Measurements from ENCODE around the gene HRH2. TPM values are rescaled to one million over a fixed set of nuclear protein-coding genes. Genes with fewer than 3 reads are reported as not detected.

HRH2 gene
- total RNA-seq, 2 experiments from 2014 or later, result 2.9 to 3.4 TPM

GRCh38 chr5:175724314-175725275 lies 66.7 kb downstream of the HRH2 start:
- no peak for ATAC-seq (ENCODE audit: poor library complexity)

GRCh38 chr5:175728316-175728715 lies 70.4 kb downstream of the HRH2 start:
- TF ChIP-seq CTCF (IDR thresholded peaks at IDR 0.05), result no peak
- Histone ChIP-seq H3K4me1 (ENCODE audit: insufficient read depth, low read length) (peaks cover 8% of the 10 kb centered on the region), H3K4me3 (ENCODE audit: low read length) (no peak overlapping the region), H3K27me3 (ENCODE audit: control insufficient read depth in 1 of 2, insufficient read depth in 2 of 2, low read length in 2 of 2) (peaks cover 8 to 10% of the 10 kb centered on the region in 2 experiments), H3K27ac (ENCODE audit: low read depth in 1 of 2, low read length in 2 of 2) (no peak overlapping the region), H3K9me3 (ENCODE audit: control insufficient read depth in 1 of 2, insufficient read depth in 1 of 2, low read length in 2 of 2) (peaks cover 0 to 3% of the 10 kb centered on the region in 2 experiments), H3K36me3 (ENCODE audit: insufficient read depth, low read length) (no peaks in the 10 kb centered on the region)
- Mint-ChIP-seq H3K27me3 (peaks cover 26% of the 10 kb centered on the region), H3K9me3 (no peaks in the 10 kb centered on the region), H3K4me3 (no peak overlapping the region), H3K4me1 (ENCODE audit: low read depth) (peaks cover 7% of the 10 kb centered on the region), H3K27ac (no peak overlapping the region), H3K36me3 (ENCODE audit: low read depth) (no peaks in the 10 kb centered on the region)
- POLR2A ChIA-PET, result no interaction called here
- CTCF ChIA-PET, result no interaction called here
- DNase-seq, result no peak
- no peak for ATAC-seq (ENCODE audit: poor library complexity)
- intact Hi-C loops (cut with DNase I, micrococcal nuclease), result loop anchor here in 1 of 2 experiments (5.0 kb wide), 1 partner anchor 929 kb away; no protein-coding TSS in a partner anchor

More at GRCh38 chr5:175724314-175725275, 66.7 kb downstream of the HRH2 start:
- DNase-seq, result no peak
- Histone ChIP-seq H3K4me1 (ENCODE audit: insufficient read depth, low read length) (peaks cover 3% of the 10 kb centered on the region), H3K27ac (ENCODE audit: low read depth in 1 of 2, low read length in 2 of 2) (no peak overlapping the region), H3K9me3 (ENCODE audit: control insufficient read depth in 1 of 2, insufficient read depth in 1 of 2, low read length in 2 of 2) (no peaks in the 10 kb centered on the region), H3K4me3 (ENCODE audit: low read length) (no peak overlapping the region), H3K27me3 (ENCODE audit: control insufficient read depth in 1 of 2, insufficient read depth in 2 of 2, low read length in 2 of 2) (peaks cover 7 to 10% of the 10 kb centered on the region in 2 experiments), H3K36me3 (ENCODE audit: insufficient read depth, low read length) (no peaks in the 10 kb centered on the region)
- no peak overlapping the region for H3K4me3 Mint-ChIP-seq
- H3K36me3 Mint-ChIP-seq (ENCODE audit: low read depth), result no peaks in the 10 kb centered on the region
- intact Hi-C loops (cut with DNase I, micrococcal nuclease), result loop anchor here in 1 of 2 experiments (5.0 kb wide), 1 partner anchor 933 kb away; no protein-coding TSS in a partner anchor
- ChIA-PET CTCF (no interaction called here), POLR2A (no interaction called here)
- H3K27ac Mint-ChIP-seq, result no peak overlapping the region
- TF ChIP-seq CTCF (IDR thresholded peaks at IDR 0.05), result no peak
- H3K9me3 Mint-ChIP-seq, result no peaks in the 10 kb centered on the region
- H3K27me3 Mint-ChIP-seq, result peaks cover 6% of the 10 kb centered on the region
- peaks cover 1% of the 10 kb centered on the region for H3K4me1 Mint-ChIP-seq (ENCODE audit: low read depth)

GRCh38 chr5:175728885-175729828 lies 71.3 kb downstream of the HRH2 start:
- Histone ChIP-seq H3K36me3 (ENCODE audit: insufficient read depth, low read length) (no peaks in the 10 kb centered on the region), H3K4me1 (ENCODE audit: insufficient read depth, low read length) (peaks cover 8% of the 10 kb centered on the region), H3K27me3 (ENCODE audit: control insufficient read depth in 1 of 2, insufficient read depth in 2 of 2, low read length in 2 of 2) (peaks cover 10% of the 10 kb centered on the region in 2 experiments), H3K27ac (ENCODE audit: low read depth in 1 of 2, low read length in 2 of 2) (no peak overlapping the region), H3K9me3 (ENCODE audit: control insufficient read depth in 1 of 2, insufficient read depth in 1 of 2, low read length in 2 of 2) (peaks cover 0 to 10% of the 10 kb centered on the region in 2 experiments), H3K4me3 (ENCODE audit: low read length) (no peak overlapping the region)
- TF ChIP-seq CTCF (IDR thresholded peaks at IDR 0.05), result no peak
- Mint-ChIP-seq H3K4me1 (ENCODE audit: low read depth) (peaks cover 7% of the 10 kb centered on the region), H3K27ac (no peak overlapping the region), H3K36me3 (ENCODE audit: low read depth) (no peaks in the 10 kb centered on the region), H3K4me3 (no peak overlapping the region), H3K9me3 (no peaks in the 10 kb centered on the region), H3K27me3 (peaks cover 31% of the 10 kb centered on the region)
- ATAC-seq (ENCODE audit: poor library complexity) (no peak), DNase-seq (peak in 1 of 14 experiments; percentile 23)
- intact Hi-C loops (cut with DNase I, micrococcal nuclease), result loop anchor here in 1 of 2 experiments (5.0 kb wide), 1 partner anchor 928 kb away; no protein-coding TSS in a partner anchor
- CTCF ChIA-PET, result interaction anchor here (0.6 to 2.2 kb wide), 9 partner anchors 10 to 1030 kb away, joined by 3 to 17 read pairs (median 4); no protein-coding TSS in a partner anchor
- POLR2A ChIA-PET, result interaction anchor here (1.2 kb wide), 1 partner anchor 9 kb away, joined by 3 read pairs; no protein-coding TSS in a partner anchor
